Panc1 (cell line): ENCODE measurements around the gene AGAP1. TPM values are rescaled to one million over a fixed set of nuclear protein-coding genes. Genes with fewer than 3 reads are reported as not detected.

Experiments used
- ATAC-seq: fragments of 200-7000 bp; cut with Tn5 transposase; 2 replicates; pipeline ENCODE4 v1.9.1; 2020; ENCODE audit warnings: mild to moderate bottlenecking, moderate library complexity
- BruUV-seq: library from RNA; stranded (reverse); fragments of 400-500 nt; replicated peaks from 2 replicates; lab custom pipeline; 2021; lab: Mats Ljungman, UMichigan
- CTCF ChIA-PET: fragments of 300-600 bp; sonication (Branson Sonifier 250); formaldehyde crosslinking; loops from one replicate; lab custom pipeline; 2022; ENCODE audit warnings: antibody characterized with exemption; lab: Charles Lee
- POLR2A ChIA-PET: fragments of 300-600 bp; sonication (Branson Sonifier 250); formaldehyde crosslinking; loops from one replicate; lab custom pipeline; 2022; ENCODE audit warnings: antibody characterized with exemption; lab: Charles Lee
- DNase-seq: peaks from one replicate; pipeline ENCODE4 v3.0.0-alpha.2; 2010; ENCODE audit warnings: low read depth, low spot score
- H3K27ac ChIP-seq: 2 replicates; pipeline ENCODE4 v1.5.1; 2011; ENCODE audit warnings: mild to moderate bottlenecking, low read length, inconsistent platforms
- H3K27me3 ChIP-seq: fragments of 200-500 bp; sonication (Bioruptor generic); 2 replicates; pipeline ENCODE4 v1.6.0; 2014; ENCODE audit warnings: low read length, inconsistent platforms; ENCODE audit not compliant: control insufficient read depth, insufficient read depth
- H3K36me3 ChIP-seq: fragments of 200-500 bp; sonication (Bioruptor generic); 2 replicates; pipeline ENCODE4 v1.5.1; 2014; ENCODE audit warnings: inconsistent platforms, mild to moderate bottlenecking, low read length, moderate library complexity; ENCODE audit not compliant: control insufficient read depth, insufficient read depth
- H3K4me1 ChIP-seq: 2 replicates; pipeline ENCODE4 v1.5.1; 2011; ENCODE audit warnings: inconsistent platforms, mild to moderate bottlenecking, low read length, moderate library complexity; ENCODE audit not compliant: control insufficient read depth, insufficient read depth
- H3K4me3 ChIP-seq, 2 experiments: 2 replicates each; pipeline ENCODE4 v1.5.1; 2011 to 2012; ENCODE audit warnings: low read depth in 2 of 2, low read length in 2 of 2, mild to moderate bottlenecking in 2 of 2, inconsistent platforms in 1 of 2, moderate library complexity in 1 of 2
- H3K9me3 ChIP-seq: fragments of 200-500 bp; sonication (Bioruptor generic); 2 replicates; pipeline ENCODE4 v1.5.1; 2014; ENCODE audit warnings: low read depth, mild to moderate bottlenecking, inconsistent platforms, low read length, moderate library complexity; ENCODE audit not compliant: control insufficient read depth, insufficient read depth
- CTCF ChIP-seq: fragments of 450-650 bp; IDR thresholded peaks from 2 replicates; pipeline ENCODE4 v1.5.1; 2017; ENCODE audit warnings: mild to moderate bottlenecking
- POLR2AphosphoS5 ChIP-seq: IDR thresholded peaks from 2 replicates; pipeline ENCODE4 v1.6.1; 2012; ENCODE audit warnings: mild to moderate bottlenecking, low read depth, low read length, moderate library complexity
- REST ChIP-seq, 2 experiments: IDR thresholded peaks; 2 replicates each; pipeline ENCODE4 v1.6.1; 2011 to 2012; ENCODE audit warnings: low read depth in 2 of 2, control low read depth in 1 of 2, low read length in 1 of 2, mild to moderate bottlenecking in 1 of 2, moderate library complexity in 1 of 2; ENCODE audit not compliant: insufficient read depth in 1 of 2
- SIN3A ChIP-seq: IDR thresholded peaks from 2 replicates; pipeline ENCODE4 v1.6.1; 2012; ENCODE audit warnings: low read depth, mild to moderate bottlenecking, low read length, moderate library complexity, borderline replicate concordance; ENCODE audit not compliant: insufficient read depth
- TCF7L2 ChIP-seq: IDR thresholded peaks from 2 replicates; pipeline ENCODE4 v1.6.1; 2011; ENCODE audit warnings: mild to moderate bottlenecking, low read depth, low read length, inconsistent platforms
- in situ Hi-C: cut with HindIII; loops from 2 replicates; pipeline ENCODE4 v1.10.0; 2016; ENCODE audit warnings: low sequenced_read_pairs, low pct_unique_long_range_greater_than_20kb
- intact Hi-C: fragments of 100-400 bp; cut with micrococcal nuclease; formaldehyde crosslinking; loops from one replicate; pipeline ENCODE4 v1.10.0; 2022; ENCODE audit not compliant: unreplicated experiment
- total RNA-seq: library from RNA; stranded (reverse); gene quantifications from one replicate; pipeline ENCODE4 v1.2.1, GENCODE V29; 2021; ENCODE audit not compliant: unreplicated experiment

The AGAP1 gene
- total RNA-seq, 1 experiment from 2014 or later, result 38.9 TPM

GRCh38 chr2:235597081-235597615, 103.3 kb downstream of the AGAP1 start:
- ChIA-PET CTCF (interaction anchor here (1.2 kb wide), 1 partner anchor 149 kb away, joined by 4 read pairs; no protein-coding TSS in a partner anchor), POLR2A (no interaction called here)
- BruUV-seq, result no TSS peak
- H3K9me3 ChIP-seq, result no peaks in the 10 kb centered on the region
- no peaks in the 10 kb centered on the region for H3K27me3 ChIP-seq
- in situ Hi-C loops (no loop called here), intact Hi-C loops (loop anchor here (10.0 kb wide), 1 partner anchor 92 kb away; no protein-coding TSS in a partner anchor)
- no peaks in the 10 kb centered on the region for H3K4me1 ChIP-seq
- no peak overlapping the region for H3K27ac ChIP-seq
- DNase-seq (no peak), ATAC-seq (no peak)
- no peak for TF ChIP-seq SIN3A
- TF ChIP-seq POLR2AphosphoS5, result no peak
- no peak for TF ChIP-seq TCF7L2
- no peak for TF ChIP-seq REST (IDR thresholded peaks at IDR 0.05; ENCODE audit: insufficient read depth in 1 of 2, low read depth in 2 of 2, low read length in 1 of 2)
- no peak for TF ChIP-seq CTCF
- no peaks in the 10 kb centered on the region for H3K36me3 ChIP-seq
- H3K4me3 ChIP-seq, result no peak overlapping the region

- no TSS peak for BruUV-seq
- CTCF ChIA-PET, result no interaction called here
- no peak for DNase-seq
- TF ChIP-seq REST (IDR thresholded peaks at IDR 0.05; ENCODE audit: insufficient read depth in 1 of 2, low read depth in 2 of 2, low read length in 1 of 2) (no peak), CTCF (no peak), SIN3A (no peak), TCF7L2 (no peak), POLR2AphosphoS5 (no peak)
- in situ Hi-C loops (no loop called here), intact Hi-C loops (loop anchor here (10.0 kb wide), 1 partner anchor 93 kb away; no protein-coding TSS in a partner anchor)
- Histone ChIP-seq H3K4me3 (no peak overlapping the region), H3K9me3 (no peaks in the 10 kb centered on the region), H3K27ac (no peak overlapping the region), H3K27me3 (no peaks in the 10 kb centered on the region), H3K36me3 (no peaks in the 10 kb centered on the region), H3K4me1 (no peaks in the 10 kb centered on the region)
- POLR2A ChIA-PET, result no interaction called here
- ATAC-seq, result no peak
Measured at GRCh38 chr2:235598026-235598425, 104.2 kb downstream of the AGAP1 start.
